T-cell (primary cell): ENCODE results near the gene KIR2DL4. TPM values are rescaled to one million over a fixed set of nuclear protein-coding genes. Genes with fewer than 3 reads are reported as not detected.
"Not testable (repeated sequence)": the region's sequence is repeated elsewhere in the genome, so short reads cannot be mapped to it uniquely, and the experiment has no call there.

ENCODE experiments used
- ATAC-seq, 4 experiments: fragments of 200-7000 bp in 3 of 4; fragments of 150-1000 bp in 1 of 4; cut with Tn5 transposase; replicated peaks in 1 of 4; 1 replicate in 3 of 4; 2 replicates in 1 of 4; pipeline ENCODE4 v1.10.0; 2021; ENCODE audit warnings: moderate library complexity in 3 of 4, mild to moderate bottlenecking in 2 of 4, moderate number of reproducible peaks in 1 of 4
- CTCF ChIA-PET, 2 donors: fragments of 300-600 bp; sonication (Branson Sonifier 250); formaldehyde crosslinking; loops; one replicate each; lab custom pipeline; 2022; ENCODE audit warnings: antibody characterized with exemption in 2 of 2; lab: Charles Lee
- POLR2A ChIA-PET, 2 donors: fragments of 300-600 bp; sonication (Branson Sonifier 250); formaldehyde crosslinking; loops; one replicate each; lab custom pipeline; 2022; ENCODE audit warnings: antibody characterized with exemption in 2 of 2; lab: Charles Lee
- DNase-seq, 35 experiments: peaks; one replicate each; pipeline versions ENCODE4 v3.0.0 to v3.0.0-alpha.2; 2013 to 2023
- H3K27ac ChIP-seq: one replicate; pipeline ENCODE4 v1.5.1; 2013; ENCODE audit warnings: low read length
- H3K27me3 ChIP-seq, 2 experiments: replicated peaks in 1 of 2; 1 replicate in 1 of 2; 2 replicates in 1 of 2; pipeline versions ENCODE4 v1.6.1 to v1.7.0; 2013; ENCODE audit warnings: low read length in 1 of 2, mixed read lengths in 1 of 2; ENCODE audit not compliant: control insufficient read depth in 2 of 2, insufficient read depth in 2 of 2; ENCODE audit errors: extremely low read depth in 1 of 2
- H3K36me3 ChIP-seq, 2 donors: 1 replicate in 1 of 2; 2 replicates in 1 of 2; pipeline versions ENCODE4 v1.6.1 to v1.7.0; 2013; ENCODE audit warnings: low read length in 1 of 2; ENCODE audit not compliant: control insufficient read depth in 2 of 2, insufficient read depth in 1 of 2; ENCODE audit errors: extremely low read depth in 1 of 2
- H3K4me1 ChIP-seq, 2 experiments: 1 replicate in 1 of 2; 2 replicates in 1 of 2; pipeline versions ENCODE4 v1.6.1 to v1.7.0; 2013; ENCODE audit warnings: low read length in 2 of 2, mixed read lengths in 1 of 2; ENCODE audit not compliant: insufficient read depth in 2 of 2, control insufficient read depth in 1 of 2; ENCODE audit errors: extremely low read depth in 1 of 2
- H3K4me3 ChIP-seq, 2 donors: 1 replicate in 1 of 2; 2 replicates in 1 of 2; pipeline versions ENCODE4 v1.5.1 to v1.7.0; 2013; ENCODE audit warnings: mild to moderate bottlenecking in 2 of 2, low read length in 1 of 2, moderate library complexity in 1 of 2; ENCODE audit not compliant: control insufficient read depth in 1 of 2; ENCODE audit errors: extremely low read depth in 1 of 2
- H3K9me3 ChIP-seq: 2 replicates; pipeline ENCODE4 v1.7.0; 2013
- H3K27ac Mint-ChIP-seq, 2 donors: one replicate each; pipeline ENCODE4 v1.8.0; 2020 to 2021; ENCODE audit warnings: mild to moderate bottlenecking in 2 of 2, mixed read lengths in 2 of 2
- H3K27me3 Mint-ChIP-seq, 2 donors: one replicate each; pipeline ENCODE4 v1.8.0; 2021 to 2022; ENCODE audit warnings: mixed read lengths in 2 of 2
- H3K36me3 Mint-ChIP-seq: one replicate; pipeline ENCODE4 v1.8.0; 2021; ENCODE audit warnings: mixed read lengths
- H3K4me1 Mint-ChIP-seq, 3 donors: one replicate each; pipeline ENCODE4 v1.8.0; 2020 to 2022; ENCODE audit warnings: mixed read lengths in 3 of 3, mild to moderate bottlenecking in 1 of 3
- H3K4me3 Mint-ChIP-seq, 3 donors: one replicate each; pipeline ENCODE4 v1.8.0; 2020 to 2022; ENCODE audit warnings: mild to moderate bottlenecking in 3 of 3, mixed read lengths in 3 of 3, moderate library complexity in 3 of 3
- H3K9me3 Mint-ChIP-seq, 3 donors: one replicate each; pipeline ENCODE4 v1.8.0; 2020 to 2022; ENCODE audit warnings: mixed read lengths in 3 of 3
- WGBS: methylation state at CpG from one replicate; pipeline ENCODE4 v1.1.5; 2013; ENCODE audit warnings: missing lambda C conversion rate; ENCODE audit not compliant: insufficient coverage; 5-methylcytosine and 5-hydroxymethylcytosine counted together
- total RNA-seq, 35 experiments: library from RNA in 6 of 35; stranded (reverse) in 6 of 35; fragments of 120-200 nt in 1 of 35; gene quantifications; one replicate each; pipeline versions ENCODE4 v1.2.1 to v1.2.4 and lab custom pipeline; 2013 to 2026

Gene KIR2DL4
- total RNA-seq, 5 donors from 2014 or later (not counting 1 experiment from before 2014, with no cell fraction given): 0.20 to 0.25 TPM; not detected in 3

GRCh38 chr19:54814571-54814970, 11.2 kb downstream of the KIR2DL4 start:
- peaks cover 8 to 38% of the 10 kb centered on the region in 2 donors for H3K27me3 Mint-ChIP-seq
- not testable (repeated sequence) for DNase-seq

GRCh38 chr19:54816251-54816650, 12.8 kb downstream of the KIR2DL4 start, which contains the start of gene KIR3DL1:
KIR3DL1 (plus strand) TSS chr19:54816468.
- H3K9me3 Mint-ChIP-seq: peaks cover 4 to 12% (median 7%) of the 10 kb centered on the region in 3 donors
- peak in 1 of 35 experiments; percentile 16 for DNase-seq
- H3K27me3 Mint-ChIP-seq: peaks cover 8 to 33% of the 10 kb centered on the region in 2 donors
- peak within 1 kb of the TSS in 1 of 3 donors; percentile 64 for H3K4me3 Mint-ChIP-seq
- H3K27ac ChIP-seq, POLR2A ChIA-PET, H3K36me3 ChIP-seq, H3K9me3 ChIP-seq, CTCF ChIA-PET, H3K4me1 Mint-ChIP-seq, H3K4me3 ChIP-seq, ATAC-seq, H3K4me1 ChIP-seq, H3K27me3 ChIP-seq, H3K36me3 Mint-ChIP-seq: not testable (repeated sequence)
- H3K27ac Mint-ChIP-seq: peak within 1 kb of the TSS in 1 of 2 donors; percentile 25
- 81% methylated on average over 9 of the region's 17 CpGs for WGBS

More at GRCh38 chr19:54814571-54814970, 11.2 kb downstream of the KIR2DL4 start:
- POLR2A ChIA-PET, H3K4me1 ChIP-seq, H3K4me1 Mint-ChIP-seq, H3K27ac ChIP-seq, H3K36me3 ChIP-seq, H3K4me3 ChIP-seq, H3K36me3 Mint-ChIP-seq, ATAC-seq, H3K27me3 ChIP-seq, H3K27ac Mint-ChIP-seq, H3K4me3 Mint-ChIP-seq, H3K9me3 ChIP-seq, CTCF ChIA-PET: not testable (repeated sequence)
- H3K9me3 Mint-ChIP-seq: peaks cover 4 to 12% (median 7%) of the 10 kb centered on the region in 3 donors
- no CpG with 5 or more reads among the region's 3 CpGs for WGBS

- no peaks in the 10 kb centered on the region for H3K4me1 ChIP-seq
Observed at GRCh38 chr19:54817670-54818536, 14.5 kb downstream of the KIR2DL4 start.

GRCh38 chr19:54824416-54824815, 21.0 kb downstream of the KIR2DL4 start:
- H3K4me3 Mint-ChIP-seq, CTCF ChIA-PET, POLR2A ChIA-PET, H3K27ac ChIP-seq, ATAC-seq, H3K4me1 Mint-ChIP-seq, H3K9me3 ChIP-seq, DNase-seq, H3K4me1 ChIP-seq, H3K27me3 ChIP-seq, H3K36me3 Mint-ChIP-seq, H3K27ac Mint-ChIP-seq, H3K36me3 ChIP-seq, H3K4me3 ChIP-seq, H3K9me3 Mint-ChIP-seq: not testable (repeated sequence)
- no CpG with 5 or more reads among the region's 4 CpGs for WGBS
- peaks cover 14 to 17% of the 10 kb centered on the region in 2 donors for H3K27me3 Mint-ChIP-seq

More at GRCh38 chr19:54817670-54818536, 14.5 kb downstream of the KIR2DL4 start:
- Histone ChIP-seq H3K36me3 (no peaks in the 10 kb centered on the region), H3K9me3 (no peaks in the 10 kb centered on the region), H3K4me3 (no peak overlapping the region), H3K27ac (no peak overlapping the region), H3K27me3 (peaks cover 0 to 5% of the 10 kb centered on the region in 2 experiments)
- no peak for ATAC-seq
- no peak overlapping the region for H3K27ac Mint-ChIP-seq
- no peaks in the 10 kb centered on the region for H3K36me3 Mint-ChIP-seq
- no peak overlapping the region for H3K4me3 Mint-ChIP-seq
- 83% methylated on average over 9 of the region's 15 CpGs for WGBS
- peaks cover 8 to 26% of the 10 kb centered on the region in 2 donors for H3K27me3 Mint-ChIP-seq
- ChIA-PET CTCF (no interaction called here), POLR2A (no interaction called here)
- no peak for DNase-seq
- no peaks in the 10 kb centered on the region for H3K9me3 Mint-ChIP-seq
- H3K4me1 Mint-ChIP-seq: no peaks in the 10 kb centered on the region

- H3K36me3 Mint-ChIP-seq, H3K27me3 ChIP-seq, H3K36me3 ChIP-seq, H3K4me1 ChIP-seq, POLR2A ChIA-PET, CTCF ChIA-PET, H3K27ac ChIP-seq, H3K9me3 Mint-ChIP-seq, H3K27ac Mint-ChIP-seq, H3K4me3 Mint-ChIP-seq, H3K9me3 ChIP-seq, ATAC-seq, H3K4me1 Mint-ChIP-seq, H3K4me3 ChIP-seq: not testable (repeated sequence)
- WGBS: 57% methylated on average over 3 of the region's 7 CpGs
- DNase-seq: peak in 1 of 35 experiments; percentile 7
- peaks cover 14% of the 10 kb centered on the region in 2 donors for H3K27me3 Mint-ChIP-seq
Observed at GRCh38 chr19:54825326-54825725, 21.9 kb downstream of the KIR2DL4 start.

- DNase-seq, H3K4me1 ChIP-seq, H3K4me3 ChIP-seq, H3K36me3 Mint-ChIP-seq, POLR2A ChIA-PET, CTCF ChIA-PET, H3K36me3 ChIP-seq, ATAC-seq, H3K27ac Mint-ChIP-seq, H3K4me3 Mint-ChIP-seq, H3K27me3 ChIP-seq, H3K27ac ChIP-seq, H3K9me3 Mint-ChIP-seq, H3K4me1 Mint-ChIP-seq, H3K9me3 ChIP-seq: not testable (repeated sequence)
- H3K27me3 Mint-ChIP-seq: peaks cover 14% of the 10 kb centered on the region in 2 donors
- WGBS: 17% methylated on average over 1 of the region's 8 CpGs
Observed at GRCh38 chr19:54828064-54828463, 24.7 kb downstream of the KIR2DL4 start.
